VCaP (cell line): ENCODE results near the gene KIAA1671.
A peak's percentile ranks its signal among the peaks of the same experiment; 100 is the strongest.

Source experiments
- H3K27ac ChIP-seq: fragments of 450-650 bp; 2 replicates; pipeline ENCODE4 v1.5.1; 2017
- CTCF ChIP-seq: fragments of 450-650 bp; conservative IDR thresholded peaks from 2 replicates; pipeline ENCODE4 v1.5.1; 2017; ENCODE audit warnings: mild to moderate bottlenecking, moderate library complexity

The KIAA1671 gene

DNA sequence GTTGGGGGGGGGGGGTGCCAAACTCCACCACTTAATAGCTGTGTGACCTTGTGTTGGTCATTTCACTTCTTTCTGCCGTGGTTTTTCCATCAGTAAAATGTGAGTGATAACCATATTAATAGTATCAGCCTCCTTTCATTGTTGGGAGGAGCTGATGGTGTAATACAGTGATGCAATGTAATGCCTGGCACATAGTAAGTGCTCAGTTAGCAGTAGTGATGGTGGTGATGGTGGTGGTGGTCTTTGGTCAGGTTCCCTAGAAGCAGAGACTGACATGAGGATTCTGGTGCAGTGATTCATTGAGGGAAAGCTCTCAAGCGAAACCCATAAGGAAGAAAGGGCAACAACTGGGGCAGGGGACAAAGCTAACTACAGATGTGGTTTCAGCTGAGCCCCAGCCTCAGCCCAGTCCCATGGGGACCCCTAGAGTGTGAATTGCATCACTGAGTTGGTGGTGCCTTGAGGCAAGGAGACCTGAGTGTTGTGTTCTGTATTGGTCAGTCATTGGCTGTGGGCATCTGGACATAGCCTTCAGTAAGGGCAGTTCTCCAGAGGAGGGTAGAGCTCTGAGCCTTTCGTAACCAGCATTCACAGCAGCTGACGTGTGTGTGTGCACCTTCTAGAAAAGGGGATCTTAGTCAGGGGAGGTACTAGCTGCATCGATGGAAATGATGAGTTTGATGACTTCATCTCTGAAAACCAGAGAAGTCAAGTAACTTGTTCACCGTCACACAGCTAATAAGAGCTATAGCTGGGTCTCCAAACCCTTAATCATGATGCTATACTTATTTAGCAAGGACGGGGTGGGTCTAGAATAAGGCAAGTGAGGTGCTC lies 153.5 kb downstream of the KIAA1671 start:
- H3K27ac ChIP-seq: no peak overlapping the region
- TF ChIP-seq CTCF: no peak

DNA sequence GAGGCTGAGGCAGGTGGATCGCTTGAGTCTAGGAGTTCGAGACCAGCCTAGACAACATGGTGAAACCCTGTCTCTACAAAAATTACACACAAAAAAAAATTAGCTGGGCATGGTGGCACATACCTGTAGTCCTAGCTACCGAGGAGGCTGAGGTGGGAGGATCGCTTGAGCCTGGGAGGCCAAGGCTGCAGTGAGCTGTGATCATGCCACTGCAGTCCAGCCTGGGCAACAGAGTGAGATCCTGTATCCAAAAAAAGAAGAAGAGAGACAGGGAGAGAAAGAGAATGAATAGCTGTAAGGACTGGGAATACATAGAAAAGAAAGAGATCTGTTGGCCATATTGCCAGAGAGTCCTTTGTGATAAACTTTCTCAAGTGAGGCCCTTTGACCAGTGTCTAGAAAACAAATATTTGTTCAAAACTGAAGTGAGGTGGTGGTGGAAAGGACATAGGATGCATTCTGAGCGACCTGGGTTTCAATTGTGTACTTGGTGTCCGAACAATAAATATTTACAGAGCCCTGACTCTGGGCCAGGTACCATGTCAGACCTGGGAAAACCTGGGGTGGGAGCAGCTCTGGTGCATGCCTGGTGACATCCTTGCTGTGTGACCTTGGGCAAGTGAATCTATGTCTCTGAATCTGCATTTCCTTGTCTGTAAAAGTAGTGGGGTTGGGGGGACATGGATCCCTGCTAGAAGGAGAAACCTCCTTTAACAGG lies 157.5 kb downstream of the KIAA1671 start:
- TF ChIP-seq CTCF: no peak
- peak overlapping the region; percentile 91 for H3K27ac ChIP-seq

DNA sequence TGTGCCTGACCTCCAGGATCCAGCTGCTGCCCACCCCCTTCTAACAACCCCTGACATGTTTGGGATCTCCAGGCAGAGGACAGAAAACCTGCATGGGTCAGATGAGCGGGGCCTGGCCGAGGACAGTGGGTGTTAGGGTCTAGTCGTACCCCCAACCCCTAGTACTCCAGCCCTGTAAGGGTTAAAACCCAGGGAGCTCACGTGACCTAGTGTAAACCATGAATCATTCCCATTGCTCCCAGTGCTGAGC lies 158.0 kb downstream of the KIAA1671 start:
- TF ChIP-seq CTCF: no peak
- peak overlapping the region; percentile 91 for H3K27ac ChIP-seq

DNA sequence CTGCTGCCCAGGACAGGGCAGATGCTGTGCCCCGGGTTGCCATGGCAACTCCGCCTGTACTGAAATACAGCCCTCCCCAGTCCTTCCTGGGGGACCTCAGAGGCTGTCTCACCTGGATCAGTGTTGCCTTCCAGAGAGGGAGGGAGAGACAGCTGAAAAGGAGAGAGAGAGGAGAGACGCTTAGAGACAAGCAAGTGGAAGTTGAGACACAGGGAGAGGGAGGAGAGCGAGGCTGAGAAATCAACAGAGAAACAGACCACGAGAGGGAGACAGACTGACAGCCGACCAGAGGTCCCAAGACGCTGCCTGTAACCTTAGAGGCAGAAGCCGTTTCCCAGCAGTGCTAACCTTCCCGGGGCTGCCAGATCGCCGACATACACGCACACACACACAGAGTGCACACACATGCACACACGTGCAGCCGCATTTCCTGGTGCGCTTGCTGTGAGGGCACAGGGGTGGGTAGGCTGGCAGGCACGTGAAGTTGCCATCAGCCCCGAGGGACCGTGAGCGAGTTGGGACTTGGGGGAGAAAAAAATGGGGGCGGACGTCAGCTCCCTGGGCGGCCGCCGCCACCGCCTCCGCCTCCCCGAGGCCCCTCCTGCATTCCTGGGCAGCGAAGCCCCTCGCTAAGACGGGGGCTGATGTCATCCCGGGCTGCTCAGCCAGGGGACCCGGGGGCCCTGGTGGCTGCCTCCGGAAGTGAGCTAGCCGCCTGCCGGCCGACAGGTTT lies 158.5 kb downstream of the KIAA1671 start:
- peak; percentile 81 for TF ChIP-seq CTCF
- H3K27ac ChIP-seq: peak overlapping the region; percentile 91

- H3K27ac ChIP-seq: peak overlapping the region; percentile 91
- no peak for TF ChIP-seq CTCF
Observed at GRCh38 chr22:25111579-25112517, 159.3 kb downstream of the KIAA1671 start.

- H3K27ac ChIP-seq: peak overlapping the region; percentile 91
- no peak for TF ChIP-seq CTCF
Observed at GRCh38 chr22:25112538-25113253, 160.2 kb downstream of the KIAA1671 start.
